Embryonic facial prominence (tissue), 1 donor: Measurements from ENCODE around the gene ABI1.

Experiments used
- DNase-seq: peaks from one replicate; pipeline ENCODE4 v3.0.0-alpha.2; 2016; ENCODE audit errors: extremely low spot score

The ABI1 gene

GRCh38 chr10:26770069-26770468, 90.7 kb downstream of the ABI1 start:
- DNase-seq: no peak

GRCh38 chr10:26765549-26765948, 95.2 kb downstream of the ABI1 start:
- no peak for DNase-seq

GRCh38 chr10:26759008-26759407, 101.8 kb downstream of the ABI1 start:
- DNase-seq: no peak

GRCh38 chr10:26755443-26755903, 105.3 kb downstream of the ABI1 start:
- no peak for DNase-seq

GRCh38 chr10:26746061-26746460, 114.7 kb downstream of the ABI1 start:
- DNase-seq: no peak

- no peak for DNase-seq
These were observed 116.9 kb downstream of the ABI1 start for GRCh38 chr10:26743841-26744240.

GRCh38 chr10:26743091-26743490, 117.7 kb downstream of the ABI1 start:
- DNase-seq: no peak

- no peak for DNase-seq
These were observed 119.4 kb downstream of the ABI1 start for GRCh38 chr10:26741368-26741767.

GRCh38 chr10:26739071-26739631, 121.6 kb downstream of the ABI1 start:
- no peak for DNase-seq

- DNase-seq: no peak
These were observed 122.4 kb downstream of the ABI1 start for GRCh38 chr10:26738301-26738911.

- no peak for DNase-seq
These were observed 123.0 kb downstream of the ABI1 start for GRCh38 chr10:26737730-26738129.

- no peak for DNase-seq
These were observed 125.3 kb downstream of the ABI1 start for GRCh38 chr10:26735435-26735834.

- no peak for DNase-seq
These were observed 126.8 kb downstream of the ABI1 start for GRCh38 chr10:26733750-26734568.

GRCh38 chr10:26730552-26730951, 130.2 kb downstream of the ABI1 start:
- DNase-seq: no peak

GRCh38 chr10:26729395-26729794, 131.4 kb downstream of the ABI1 start:
- DNase-seq: no peak

- DNase-seq: no peak
These were observed 131.8 kb downstream of the ABI1 start for GRCh38 chr10:26728957-26729356.

GRCh38 chr10:26727005-26727404, 133.8 kb downstream of the ABI1 start:
- DNase-seq: no peak

GRCh38 chr10:26725837-26726727, 134.7 kb downstream of the ABI1 start:
- no peak for DNase-seq

GRCh38 chr10:26723016-26723415, 137.7 kb downstream of the ABI1 start:
- no peak for DNase-seq

GRCh38 chr10:26721561-26721960, 139.2 kb downstream of the ABI1 start:
- no peak for DNase-seq

- no peak for DNase-seq
These were observed 143.3 kb downstream of the ABI1 start for GRCh38 chr10:26717476-26717875.

- no peak for DNase-seq
These were observed 145.6 kb downstream of the ABI1 start for GRCh38 chr10:26715137-26715487.
